HG03045 (cell line): Measurements from ENCODE around the gene CD3D.

Experiments used
- ATAC-seq: cut with Tn5 transposase; IDR thresholded peaks from one replicate; pipeline ENCODE4 v1.9.1; 2021; ENCODE audit warnings: mild to moderate bottlenecking, moderate library complexity; ENCODE audit not compliant: unreplicated experiment

Gene CD3D

DNA sequence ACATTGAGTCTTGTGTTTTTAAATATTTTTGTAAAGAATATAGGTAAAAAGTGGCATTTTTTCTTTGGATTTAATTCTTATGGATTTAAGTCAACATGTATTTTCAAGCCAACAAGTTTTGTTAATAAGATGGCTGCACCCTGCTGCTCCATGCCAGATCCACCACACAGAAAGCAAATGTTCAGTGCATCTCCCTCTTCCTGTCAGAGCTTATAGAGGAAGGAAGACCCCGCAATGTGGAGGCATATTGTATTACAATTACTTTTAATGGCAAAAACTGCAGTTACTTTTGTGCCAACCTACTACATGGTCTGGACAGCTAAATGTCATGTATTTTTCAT lies 38.3 kb downstream of the CD3D start:
- ATAC-seq = no peak

- no peak for ATAC-seq
Observed at GRCh38 chr11:118301600-118302195, 40.8 kb downstream of the CD3D start.

GRCh38 chr11:118295815-118296454 lies 46.6 kb downstream of the CD3D start:
- ATAC-seq = no peak

GRCh38 chr11:118295199-118295598 lies 47.3 kb downstream of the CD3D start:
- no peak for ATAC-seq

GRCh38 chr11:118294053-118294452 lies 48.5 kb downstream of the CD3D start:
- no peak for ATAC-seq

GRCh38 chr11:118291477-118292135 lies 50.9 kb downstream of the CD3D start:
- no peak for ATAC-seq

GRCh38 chr11:118290923-118291322 lies 51.6 kb downstream of the CD3D start:
- no peak for ATAC-seq

- no peak for ATAC-seq
Observed at GRCh38 chr11:118289401-118289800, 53.1 kb downstream of the CD3D start.
